PFSK-1 (cell line): ENCODE data around the gene FRMD3.

Source experiments
- POLR2AphosphoS5 ChIP-seq: IDR thresholded peaks from 2 replicates; pipeline ENCODE4 v1.6.1; 2012; ENCODE audit warnings: low read depth, mild to moderate bottlenecking, control low read depth, low read length, moderate library complexity
- REST ChIP-seq, 2 experiments: IDR thresholded peaks; 2 replicates each; pipeline versions ENCODE4 v1.6.1 to v1.8.0; 2011 to 2012; ENCODE audit warnings: low read depth in 2 of 2, low read length in 2 of 2, control low read depth in 1 of 2, inconsistent platforms in 1 of 2, mild to moderate bottlenecking in 1 of 2, moderate library complexity in 1 of 2; ENCODE audit not compliant: insufficient read depth in 1 of 2
- SIN3A ChIP-seq: IDR thresholded peaks from 2 replicates; pipeline ENCODE4 v1.6.1; 2012; ENCODE audit warnings: mild to moderate bottlenecking, low read length, moderate library complexity, borderline replicate concordance; ENCODE audit not compliant: insufficient read depth
- TAF1 ChIP-seq: IDR thresholded peaks from 2 replicates; pipeline ENCODE4 v1.6.1; 2012; ENCODE audit warnings: low read length, control low read depth, borderline replicate concordance; ENCODE audit not compliant: insufficient read depth

GRCh38 chr9:83476513-83476912, 61.7 kb downstream of the FRMD3 start:
- TF ChIP-seq TAF1 (no peak), SIN3A (no peak), REST (IDR thresholded peaks at IDR 0.05; ENCODE audit: insufficient read depth in 1 of 2, low read depth in 2 of 2, low read length in 2 of 2) (no peak), POLR2AphosphoS5 (no peak)
